ENCODE data around the gene ARHGAP24. TPM values are rescaled to one million over a fixed set of nuclear protein-coding genes. Genes with fewer than 3 reads are reported as not detected.

Gene ARHGAP24
- polyA plus RNA-seq, 2 of the 4 experiments (the other 2 are of a cell fraction) = 1.7 to 12.1 TPM

GRCh38 chr4:85496933-85497332, 22.0 kb downstream of the ARHGAP24 start:
- DNase-seq (ENCODE audit: low read depth in 1 of 2, low spot score in 1 of 2) = peak in 1 of 2 experiments; percentile 54
- CTCF ChIA-PET = interaction anchor here (1.0 to 1.2 kb wide), 2 partner anchors 251 to 349 kb away, joined by 3 to 4 read pairs; no protein-coding TSS in a partner anchor
- POLR2A ChIA-PET = no interaction called here
- TF ChIP-seq CHD4 (IDR thresholded peaks at IDR 0.05; ENCODE audit: borderline replicate concordance) (no peak), RFX5 (IDR thresholded peaks at IDR 0.05) (no peak), RCOR1 (IDR thresholded peaks at IDR 0.05; ENCODE audit: low read depth, low read length) (no peak), ZSCAN20 (CRISPR knock-in tag; IDR thresholded peaks at IDR 0.05) (no peak), NFE2L2 (conservative IDR thresholded peaks at IDR 0.05; ENCODE audit: low read length) (no peak), GATA3 (IDR thresholded peaks at IDR 0.05; ENCODE audit: borderline replicate concordance) (no peak; the same call in 1 of the 2 replicates), ESRRA (IDR thresholded peaks at IDR 0.05; ENCODE audit: borderline replicate concordance, low read length) (no peak), CTCF (IDR thresholded peaks at IDR 0.05) (no peak), ATOH8 (CRISPR knock-in tag; IDR thresholded peaks at IDR 0.05; ENCODE audit: low read depth) (no peak), REST (IDR thresholded peaks at IDR 0.05) (no peak), BHLHE40 (IDR thresholded peaks at IDR 0.05; ENCODE audit: low read depth, low read length) (no peak), PBX3 (IDR thresholded peaks at IDR 0.05) (no peak), FOSB (CRISPR knock-in tag; IDR thresholded peaks at IDR 0.05) (no peak), RAD21 (conservative IDR thresholded peaks at IDR 0.05 in 1 of 2, IDR thresholded peaks at IDR 0.05 in 1 of 2) (0 out of 5 replicates have a peak, but pooled peaks of 1 of the 2 experiments have one; percentile 1), HEYL (CRISPR knock-in tag; IDR thresholded peaks at IDR 0.05) (no peak), ZC3H11A (IDR thresholded peaks at IDR 0.05) (no peak), KDM1A (IDR thresholded peaks at IDR 0.05; ENCODE audit: low read depth) (no peak), JUNB (IDR thresholded peaks at IDR 0.05) (peak; percentile 50), FOSL2 (IDR thresholded peaks at IDR 0.05) (0 out of 2 replicates have a peak, but pooled peaks have one; percentile 30), FOSL2 (CRISPR knock-in tag; IDR thresholded peaks at IDR 0.05) (peak; percentile 68), POLR2AphosphoS2 (conservative IDR thresholded peaks at IDR 0.05; ENCODE audit: low read length) (no peak)
- WGBS (ENCODE audit: missing lambda C conversion rate) = under 1% methylated on average over 4 of the region's 4 CpGs
- FAIRE-seq = no peak
- peak overlapping the region; percentile 94 for H3K4me2 ChIP-seq
- ATAC-seq = peak; percentile 26 to 53; a peak in 4 of 6 replicates
- peaks cover 37% of the 10 kb centered on the region for H3K4me1 ChIP-seq
- peak overlapping the region; percentile 84 to 87 for H3K27ac ChIP-seq
- no peaks in the 10 kb centered on the region for H3K9me3 ChIP-seq
- H3K4me3 ChIP-seq = peak overlapping the region; percentile 33

Measured in A549 (cell line).